Calu3 (cell line): ENCODE results near the gene BIRC5. TPM values are rescaled to one million over a fixed set of nuclear protein-coding genes. Genes with fewer than 3 reads are reported as not detected.
"Not testable (repeated sequence)": the region's sequence is repeated elsewhere in the genome, so short reads cannot be mapped to it uniquely, and the experiment has no call there.

Experiments used
- BruUV-seq: library from RNA; stranded (reverse); fragments of 400-500 nt; replicated peaks from 2 replicates; lab custom pipeline; 2021; lab: Mats Ljungman, UMichigan
- CTCF ChIA-PET: fragments of 300-600 bp; sonication (Branson Sonifier 250); formaldehyde crosslinking; loops from one replicate; lab custom pipeline; 2022; ENCODE audit warnings: antibody characterized with exemption; lab: Charles Lee
- DNase-seq: peaks from one replicate; pipeline ENCODE4 v3.0.0; 2022
- H3K27ac Mint-ChIP-seq: one replicate; pipeline ENCODE4 v1.8.0; 2022; ENCODE audit warnings: mixed read lengths; ENCODE audit not compliant: unreplicated experiment
- H3K27me3 Mint-ChIP-seq: one replicate; pipeline ENCODE4 v1.8.0; 2022; ENCODE audit warnings: mixed read lengths; ENCODE audit not compliant: unreplicated experiment
- H3K36me3 Mint-ChIP-seq: one replicate; pipeline ENCODE4 v1.8.0; 2022; ENCODE audit warnings: mild to moderate bottlenecking, moderate library complexity, mixed read lengths; ENCODE audit not compliant: insufficient read depth, unreplicated experiment
- H3K4me1 Mint-ChIP-seq: one replicate; pipeline ENCODE4 v1.8.0; 2022; ENCODE audit warnings: mild to moderate bottlenecking, low read depth, mixed read lengths; ENCODE audit not compliant: unreplicated experiment
- H3K4me3 Mint-ChIP-seq: one replicate; pipeline ENCODE4 v1.8.0; 2022; ENCODE audit warnings: mild to moderate bottlenecking, low read depth, moderate library complexity, mixed read lengths; ENCODE audit not compliant: unreplicated experiment
- H3K9me3 Mint-ChIP-seq: one replicate; pipeline ENCODE4 v1.8.0; 2022; ENCODE audit warnings: low read depth, mixed read lengths; ENCODE audit not compliant: unreplicated experiment
- CTCF ChIP-seq: fragments of 200-600 bp; IDR thresholded peaks from one replicate; pipeline ENCODE4 v1.8.0; 2022; ENCODE audit warnings: antibody characterized with exemption; ENCODE audit not compliant: unreplicated experiment
- intact Hi-C: fragments of 100-400 bp; cut with micrococcal nuclease; formaldehyde crosslinking; loops from one replicate; pipeline ENCODE4 v1.10.0; 2022; ENCODE audit not compliant: unreplicated experiment
- total RNA-seq: library from RNA; stranded (reverse); gene quantifications from 2 replicates; pipeline ENCODE4 v1.2.3, GENCODE V29; 2022

The BIRC5 gene
- total RNA-seq, 1 experiment from 2014 or later, result 58.5 TPM

GRCh38 chr17:78168242-78168902 is 45.7 kb upstream of the BIRC5 start, which contains the start of gene SYNGR2:
TSS of gene SYNGR2 (plus strand) at chr17:78168581. CDS start at chr17:78168617, 36 bp downstream.
- CTCF ChIA-PET, result interaction anchor here (0.8 to 1.1 kb wide), 2 partner anchors 36 to 83 kb away, joined by 3 read pairs; no protein-coding TSS in a partner anchor
- intact Hi-C loops, result no loop called here
- Mint-ChIP-seq H3K36me3 (peaks cover 43% of the 10 kb centered on the region), H3K27me3 (no peaks in the 10 kb centered on the region), H3K27ac (peak within 1 kb of the TSS; percentile 36), H3K4me3 (peak within 1 kb of the TSS; percentile 70), H3K9me3 (no peaks in the 10 kb centered on the region), H3K4me1 (peaks cover 21% of the 10 kb centered on the region)
- peak; percentile 94 for DNase-seq
- BruUV-seq, result no TSS peak
- TF ChIP-seq CTCF, result no peak

- intact Hi-C loops, result no loop called here
- Mint-ChIP-seq H3K9me3 (no peaks in the 10 kb centered on the region), H3K4me3 (peak overlapping the region; percentile 70), H3K4me1 (peaks cover 29% of the 10 kb centered on the region), H3K27me3 (no peaks in the 10 kb centered on the region), H3K27ac (peak overlapping the region; percentile 36), H3K36me3 (peaks cover 46% of the 10 kb centered on the region)
- CTCF ChIA-PET, result interaction anchor here (0.5 to 1.1 kb wide), 6 partner anchors 13 to 82 kb away, joined by 3 to 10 read pairs (median 4); partner anchors contain the start of genes AFMID and TK1
- TF ChIP-seq CTCF, result no peak
- peak; percentile 76 for DNase-seq
- no TSS peak for BruUV-seq
These were observed 44.9 kb upstream of the BIRC5 start for GRCh38 chr17:78168903-78169793.

- H3K4me3 Mint-ChIP-seq, result peak overlapping the region; percentile 23
- peaks cover 64% of the 10 kb centered on the region for H3K36me3 Mint-ChIP-seq
- no peak for TF ChIP-seq CTCF
- H3K27ac Mint-ChIP-seq, result peak overlapping the region; percentile 87
- H3K27me3 Mint-ChIP-seq, result no peaks in the 10 kb centered on the region
- peaks cover 45% of the 10 kb centered on the region for H3K4me1 Mint-ChIP-seq
- BruUV-seq, result TSS peak; percentile 16
- CTCF ChIA-PET, result interaction anchor here (0.6 kb wide), 1 partner anchor 193 kb away, joined by 4 read pairs; no protein-coding TSS in a partner anchor
- intact Hi-C loops, result no loop called here
- no peak for DNase-seq
- no peaks in the 10 kb centered on the region for H3K9me3 Mint-ChIP-seq
These were observed 43.1 kb upstream of the BIRC5 start for GRCh38 chr17:78170692-78171590.

- H3K9me3 Mint-ChIP-seq, intact Hi-C loops, BruUV-seq, DNase-seq, H3K27me3 Mint-ChIP-seq: not testable (repeated sequence)
- CTCF ChIA-PET, result interaction anchor here (0.6 kb wide), 1 partner anchor 56 kb away, joined by 3 read pairs; no protein-coding TSS in a partner anchor
- H3K36me3 Mint-ChIP-seq, result peaks cover 65% of the 10 kb centered on the region
- H3K27ac Mint-ChIP-seq, result peak overlapping the region; percentile 87
- H3K4me3 Mint-ChIP-seq, result peak overlapping the region; percentile 23
- H3K4me1 Mint-ChIP-seq, result peaks cover 46% of the 10 kb centered on the region
These were observed 42.3 kb upstream of the BIRC5 start for GRCh38 chr17:78171591-78172248.
